IPS-NIHi7 (cell line): ENCODE results near the gene TTLL10.

Experiments
- DNase-seq: peaks from one replicate; pipeline ENCODE4 v3.0.0; 2012; ENCODE audit warnings: mixed read lengths; ENCODE audit errors: extremely low spot score

Gene TTLL10, protein sequence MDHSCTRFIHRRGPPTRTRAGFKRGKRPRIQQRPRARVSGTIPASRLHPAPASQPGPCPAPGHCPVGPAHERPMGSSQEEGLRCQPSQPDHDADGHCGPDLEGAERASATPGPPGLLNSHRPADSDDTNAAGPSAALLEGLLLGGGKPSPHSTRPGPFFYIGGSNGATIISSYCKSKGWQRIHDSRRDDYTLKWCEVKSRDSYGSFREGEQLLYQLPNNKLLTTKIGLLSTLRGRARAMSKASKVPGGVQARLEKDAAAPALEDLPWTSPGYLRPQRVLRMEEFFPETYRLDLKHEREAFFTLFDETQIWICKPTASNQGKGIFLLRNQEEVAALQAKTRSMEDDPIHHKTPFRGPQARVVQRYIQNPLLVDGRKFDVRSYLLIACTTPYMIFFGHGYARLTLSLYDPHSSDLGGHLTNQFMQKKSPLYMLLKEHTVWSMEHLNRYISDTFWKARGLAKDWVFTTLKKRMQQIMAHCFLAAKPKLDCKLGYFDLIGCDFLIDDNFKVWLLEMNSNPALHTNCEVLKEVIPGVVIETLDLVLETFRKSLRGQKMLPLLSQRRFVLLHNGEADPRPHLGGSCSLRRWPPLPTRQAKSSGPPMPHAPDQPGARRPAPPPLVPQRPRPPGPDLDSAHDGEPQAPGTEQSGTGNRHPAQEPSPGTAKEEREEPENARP

DNA sequence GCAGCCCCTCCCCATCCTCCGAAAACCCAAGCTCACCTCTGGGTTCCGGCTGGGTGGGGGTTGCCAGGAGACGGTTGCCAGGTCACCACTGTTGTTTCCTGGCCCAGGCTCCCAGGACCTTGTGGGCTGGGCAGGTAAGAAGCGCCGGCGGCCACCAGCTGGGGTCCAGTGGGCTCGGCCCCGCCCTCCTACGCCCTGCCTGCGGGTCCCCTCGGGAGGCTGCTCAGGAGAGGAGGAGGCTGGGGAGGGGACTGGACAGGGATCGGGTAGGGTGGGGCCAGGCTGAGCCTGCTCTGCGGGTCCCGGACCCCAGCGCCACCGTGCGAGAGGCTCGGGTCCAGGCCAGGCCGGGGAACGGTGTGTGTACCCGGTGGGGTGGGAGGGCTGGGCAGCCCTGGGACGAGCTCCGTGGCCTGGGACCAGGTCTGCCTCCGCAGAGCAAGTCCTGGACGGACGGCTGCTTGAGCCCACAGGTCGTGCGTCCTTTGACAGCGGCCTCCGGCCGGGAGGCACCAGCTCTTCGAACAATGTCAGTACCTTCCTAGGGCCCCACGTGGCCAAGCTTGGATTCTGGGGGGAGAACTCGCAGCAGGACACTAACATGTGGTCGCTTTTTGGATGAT is at the start of gene TTLL10:
TSS of gene TTLL10 (plus strand) at position 88 of the 623 bp plus-strand sequence. CDS start 5,336 bp downstream, outside the sequence.
- DNase-seq, result peak; percentile 82

- no peak for DNase-seq
Observed at GRCh38 chr1:1124508-1124785, 49.2 kb upstream of the TTLL10 start.

DNA sequence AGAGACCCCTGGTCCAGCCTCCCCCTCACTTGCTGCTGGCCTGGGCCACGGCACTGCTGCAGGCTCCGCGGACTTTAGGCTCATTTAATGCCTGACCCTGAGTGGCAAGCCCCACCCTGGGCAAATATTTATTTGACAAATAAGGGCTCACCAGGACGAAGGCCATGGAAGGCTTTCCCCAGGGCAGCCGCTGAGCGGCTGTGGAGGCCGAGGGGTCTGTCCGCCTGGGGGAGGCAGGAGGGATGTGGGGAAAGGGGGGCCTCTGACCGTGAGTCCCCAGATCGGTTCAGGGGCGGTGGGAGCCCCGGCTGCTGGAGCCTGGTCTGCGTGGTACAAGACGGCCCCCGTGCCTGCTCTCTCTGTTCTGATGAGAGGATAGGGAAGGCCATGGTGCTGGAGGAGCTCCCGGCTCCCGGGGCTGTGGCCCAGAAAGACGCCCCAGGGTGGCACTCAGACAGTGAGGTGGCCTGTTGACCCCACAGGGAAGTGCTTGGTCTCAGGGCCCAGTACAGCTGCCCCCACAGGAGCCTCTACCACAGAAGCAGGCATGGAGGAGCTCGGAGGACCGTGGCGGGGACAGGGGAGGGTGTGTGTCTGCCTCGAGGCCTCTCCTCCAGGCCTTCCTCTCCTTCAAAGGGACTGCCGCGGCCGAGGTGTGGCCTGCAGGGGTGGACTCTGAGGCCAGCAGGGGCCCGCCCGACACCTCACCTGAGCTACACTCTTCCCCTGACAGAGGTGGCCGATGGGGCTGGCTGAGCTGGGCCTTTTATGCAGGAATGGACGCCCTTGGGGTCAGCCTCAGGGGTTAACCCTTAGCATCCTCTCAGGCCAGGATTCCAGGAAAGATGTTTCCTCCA is 48.7 kb upstream of the TTLL10 start:
- DNase-seq, result no peak

GRCh38 chr1:1125945-1126344 is 47.7 kb upstream of the TTLL10 start:
- no peak for DNase-seq

DNA sequence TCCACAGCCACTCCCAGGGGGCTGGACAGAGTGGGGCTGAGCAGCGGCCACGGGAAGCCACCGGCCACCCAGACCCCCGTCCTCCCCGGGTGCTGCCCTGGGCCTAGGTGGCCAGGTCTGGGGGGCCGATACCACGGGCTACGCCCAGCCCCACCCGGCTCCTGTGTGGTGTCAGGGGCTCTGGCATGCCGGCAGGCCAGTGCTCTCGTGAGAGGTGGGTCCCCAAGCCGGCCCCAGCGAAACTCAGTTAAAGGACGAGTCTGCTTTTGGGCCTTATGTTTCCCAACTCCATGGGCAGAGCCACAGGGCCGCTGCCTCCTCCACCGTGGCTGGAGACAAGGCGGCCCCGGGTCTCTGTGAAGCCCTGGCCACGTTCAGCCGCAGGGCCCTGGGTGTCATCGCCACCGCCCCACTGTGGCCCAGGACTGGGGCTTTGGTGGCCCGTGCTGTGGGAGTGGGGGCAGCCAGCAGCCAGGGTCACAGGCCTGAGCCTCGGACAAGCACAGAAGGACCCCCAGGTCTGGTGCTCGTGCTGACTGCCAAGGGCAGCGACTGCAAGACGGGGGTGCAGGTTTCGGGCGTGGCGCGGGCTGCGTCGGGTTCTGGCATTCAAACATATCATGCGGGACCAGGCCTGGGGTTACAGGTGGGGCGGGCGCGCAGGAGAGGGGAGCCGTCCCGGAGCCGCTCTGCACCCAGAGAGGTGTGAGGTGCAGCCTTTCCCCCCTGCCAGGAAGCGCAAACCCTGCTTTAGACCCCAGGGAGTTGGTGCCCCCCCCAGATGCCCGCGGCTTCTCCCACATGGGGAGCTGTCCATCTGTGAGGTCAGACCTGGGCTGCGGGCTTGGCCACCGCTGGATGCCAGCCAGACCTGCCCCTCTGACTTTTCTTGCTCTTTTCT is 45.9 kb upstream of the TTLL10 start:
- DNase-seq, result no peak

GRCh38 chr1:1128454-1129139 is 45.1 kb upstream of the TTLL10 start:
- no peak for DNase-seq

GRCh38 chr1:1129381-1129821 is 44.3 kb upstream of the TTLL10 start:
- DNase-seq, result no peak

- DNase-seq, result no peak
Observed at GRCh38 chr1:1130206-1131120, 43.2 kb upstream of the TTLL10 start.

DNA sequence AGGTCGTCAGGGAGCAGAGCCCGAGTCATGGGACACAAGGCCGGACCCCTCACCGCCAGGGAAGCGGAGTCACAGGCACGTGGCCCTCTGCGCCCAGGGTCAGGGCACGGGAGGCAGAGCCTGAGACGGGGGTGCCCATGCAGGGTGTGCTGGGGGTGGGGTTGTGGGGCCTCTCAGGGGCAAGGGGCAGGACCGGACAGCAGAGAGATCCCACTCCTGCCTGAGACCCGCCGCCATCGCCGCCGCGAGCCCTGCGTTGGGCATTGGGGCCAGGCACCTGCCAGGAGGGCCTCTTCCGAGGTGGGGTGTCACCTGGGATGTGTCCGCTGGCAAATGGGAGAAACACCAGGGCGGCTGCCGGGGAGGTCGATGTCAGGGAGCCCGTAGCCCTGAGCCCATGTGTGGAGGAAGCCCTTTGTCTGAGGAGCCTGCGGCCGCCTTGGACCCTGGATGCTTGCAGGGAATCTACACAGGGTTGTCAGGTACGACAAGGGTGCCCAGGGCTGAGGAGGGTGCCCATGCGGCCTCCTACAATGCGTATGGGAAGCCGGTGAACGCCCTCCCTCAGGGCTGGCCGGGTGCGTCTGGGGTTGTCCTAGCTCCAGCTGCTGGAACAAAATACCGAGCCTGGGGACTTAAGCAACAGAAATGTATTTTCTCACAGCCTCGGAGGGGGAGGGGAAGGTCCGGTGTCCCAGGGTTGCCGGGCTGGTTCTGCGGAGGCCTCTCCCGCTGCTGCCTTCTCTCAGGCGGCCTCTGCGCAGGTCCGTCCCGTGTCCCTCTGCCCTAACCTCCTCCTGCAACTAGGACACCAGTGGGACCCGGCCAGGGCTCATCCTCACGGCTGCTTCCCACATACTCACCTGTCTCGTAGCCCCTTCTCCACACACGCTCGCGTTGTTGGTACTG is 41.4 kb upstream of the TTLL10 start:
- DNase-seq, result no peak

GRCh38 chr1:1132956-1133750 is 40.5 kb upstream of the TTLL10 start:
- no peak for DNase-seq

DNA sequence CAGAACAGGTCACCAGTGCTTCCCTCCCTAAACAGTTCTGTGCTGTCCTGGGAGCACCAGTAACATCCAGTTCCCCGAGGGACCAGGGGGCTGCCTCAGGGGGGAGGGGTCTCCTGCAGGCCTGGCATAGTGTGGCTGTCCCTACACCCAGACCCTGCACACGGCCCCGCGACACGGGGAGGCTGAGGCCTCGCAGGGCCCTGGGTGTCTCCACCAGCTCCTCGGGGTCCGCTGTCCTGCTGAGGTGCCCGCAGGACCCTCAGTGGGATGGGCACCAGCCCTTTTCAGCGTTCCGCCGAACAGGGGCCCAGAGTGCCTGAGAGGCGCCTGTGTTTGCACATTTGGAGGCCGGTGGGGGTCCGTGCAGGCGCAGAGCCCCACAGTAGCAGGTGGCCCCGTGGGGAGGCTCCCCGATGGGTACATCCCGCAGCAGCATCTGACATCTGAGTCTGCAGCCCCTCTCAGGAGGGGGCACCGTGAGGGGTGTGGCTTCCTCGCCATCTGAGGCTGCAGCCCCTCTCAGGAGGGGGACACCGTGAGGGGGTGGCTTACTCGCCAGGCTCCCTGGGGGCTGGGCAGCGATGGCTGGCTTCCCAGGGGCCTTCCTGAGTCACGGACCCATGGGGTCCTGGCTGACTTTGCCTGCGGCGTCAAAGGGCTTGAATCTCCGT is 39.2 kb upstream of the TTLL10 start:
- no peak for DNase-seq

GRCh38 chr1:1135339-1136136 is 38.1 kb upstream of the TTLL10 start:
- DNase-seq, result no peak

- DNase-seq, result peak; percentile 44
Observed at GRCh38 chr1:1136547-1137230, 37.0 kb upstream of the TTLL10 start.

DNA sequence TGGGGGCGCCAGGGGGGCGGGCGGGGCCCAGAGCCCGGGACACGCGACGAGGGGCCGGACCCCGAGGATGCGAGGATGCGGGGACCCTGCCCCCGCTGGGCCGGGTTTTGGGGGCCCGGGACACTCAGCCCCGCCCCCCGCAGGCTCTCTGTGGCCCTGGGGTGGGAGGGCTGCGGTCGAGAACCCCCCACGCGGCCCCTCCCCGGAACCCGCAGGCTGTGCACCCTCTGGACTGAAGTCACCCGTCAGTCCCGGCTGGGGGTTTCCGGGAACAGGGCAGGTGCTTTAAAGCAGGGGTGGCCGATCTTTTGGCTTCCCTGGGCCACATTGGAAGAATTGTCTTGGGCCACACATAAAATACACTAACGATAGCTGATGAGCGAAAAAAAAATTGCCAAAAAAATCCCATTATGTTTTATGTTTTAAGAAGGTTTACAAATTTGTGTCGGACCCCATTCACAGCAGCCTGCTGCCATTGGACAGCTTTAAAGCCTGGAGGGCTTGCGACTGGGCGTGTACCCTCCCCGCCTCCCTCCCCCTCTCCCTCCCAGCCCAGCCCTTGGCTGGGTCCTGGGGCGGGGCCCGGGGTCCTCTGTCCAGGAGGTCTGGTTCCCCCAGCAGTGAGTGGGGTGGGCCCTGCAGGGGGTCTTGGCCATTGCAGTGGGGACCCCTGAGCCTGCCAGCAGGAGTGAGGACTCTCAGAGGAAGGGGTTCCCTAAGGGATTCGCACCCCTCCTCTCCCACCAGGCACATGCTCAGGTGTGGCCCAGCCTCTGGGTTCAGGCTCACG is 36.2 kb upstream of the TTLL10 start:
- no peak for DNase-seq

DNA sequence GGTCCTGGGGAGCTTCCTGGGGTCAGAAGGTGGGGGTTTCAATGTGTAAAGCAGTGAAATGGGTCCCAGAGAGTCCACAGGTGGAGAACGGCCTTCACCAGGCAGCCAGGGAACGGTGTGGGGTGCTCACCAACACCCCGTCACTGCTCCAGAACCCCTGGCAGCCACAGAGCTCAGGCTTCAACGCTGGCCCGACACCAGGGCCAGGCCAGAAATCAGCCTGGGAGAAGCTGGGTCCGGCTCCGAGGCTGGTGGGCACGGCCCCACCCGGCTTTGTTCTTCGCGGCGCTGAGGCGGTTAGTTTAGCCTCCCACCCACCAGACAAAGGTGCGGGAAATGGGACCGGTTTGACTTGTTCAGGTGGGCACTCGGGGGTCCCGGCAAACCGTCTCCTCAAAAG is 33.0 kb upstream of the TTLL10 start:
- no peak for DNase-seq
